ENCODE data around the gene HSPA1L. TPM values are rescaled to one million over a fixed set of nuclear protein-coding genes. Genes with fewer than 3 reads are reported as not detected.

Gene HSPA1L
- total RNA-seq, 2 donors from 2014 or later = 0.33 to 1.0 TPM

GRCh38 chr6:31851485-31851832, 36.4 kb upstream of the HSPA1L start:
- intact Hi-C loops (cut with DNase I) = no loop called here
- Histone ChIP-seq H3K27ac (no peak overlapping the region), H3K9me3 (no peaks in the 10 kb centered on the region), H3K27me3 (no peaks in the 10 kb centered on the region), H3K4me1 (no peaks in the 10 kb centered on the region), H3K4me3 (no peak overlapping the region), H3K36me3 (replicated peaks in 1 of 2; ENCODE audit: insufficient read depth in 1 of 2, low read depth in 2 of 2) (no peaks in the 10 kb centered on the region)
- no peak for ATAC-seq
- TF ChIP-seq CTCF (IDR thresholded peaks at IDR 0.05) (no peak), POLR2A (IDR thresholded peaks at IDR 0.05) (no peak)
- WGBS, 2 donors = 35 to 48% methylated on average over 2 of the region's 2 CpGs
- DNase-seq = no peak

GRCh38 chr6:31850765-31851484, 35.8 kb upstream of the HSPA1L start:
- no peak overlapping the region for H3K4me3 ChIP-seq
- no peak for TF ChIP-seq CTCF (IDR thresholded peaks at IDR 0.05)
- no peak for TF ChIP-seq POLR2A (IDR thresholded peaks at IDR 0.05)
- H3K27ac ChIP-seq = no peak overlapping the region
- 92 to 96% methylated on average over 2 of the region's 2 CpGs for WGBS, 2 donors
- H3K27me3 ChIP-seq = no peaks in the 10 kb centered on the region
- H3K4me1 ChIP-seq = no peaks in the 10 kb centered on the region
- no peaks in the 10 kb centered on the region for H3K36me3 ChIP-seq (replicated peaks in 1 of 2; ENCODE audit: insufficient read depth in 1 of 2, low read depth in 2 of 2)
- H3K9me3 ChIP-seq = no peaks in the 10 kb centered on the region
- intact Hi-C loops (cut with DNase I) = no loop called here
- DNase-seq (no peak), ATAC-seq (no peak)

DNA sequence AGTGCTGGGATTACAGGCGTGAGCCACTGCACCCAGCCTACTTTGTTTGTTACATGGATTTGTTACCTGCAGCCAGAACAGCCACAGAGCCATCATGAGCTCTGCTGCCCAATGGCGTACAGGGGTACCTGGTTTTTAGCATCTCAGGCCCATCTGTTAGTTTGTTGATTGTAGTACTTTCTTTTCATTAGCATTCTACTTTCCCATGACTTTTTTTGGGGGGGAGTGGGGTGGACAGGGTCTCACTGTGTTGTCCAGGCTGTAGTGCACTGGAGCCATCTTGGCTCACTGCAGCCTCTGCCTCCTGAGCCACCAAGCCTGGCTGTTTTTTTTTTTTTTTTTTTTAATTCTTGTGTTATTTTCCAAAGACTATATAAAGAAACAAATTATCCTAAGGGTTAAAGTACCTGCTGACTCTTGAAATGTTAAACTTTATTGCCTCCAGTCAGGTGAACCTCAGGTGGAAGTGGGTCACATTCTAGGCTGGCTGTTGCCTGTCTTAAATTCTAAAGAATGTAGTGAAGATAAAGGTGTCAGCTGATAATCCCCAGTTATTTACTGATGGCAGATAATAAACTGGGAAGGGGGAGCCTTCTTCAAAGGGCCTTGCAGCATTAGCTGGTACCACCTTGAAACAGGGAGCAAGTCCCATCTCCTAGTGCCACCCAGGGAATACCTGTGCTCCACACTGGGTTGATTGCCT, 32.3 kb upstream of the HSPA1L start:
- Histone ChIP-seq H3K27me3 (no peaks in the 10 kb centered on the region), H3K27ac (no peak overlapping the region), H3K9me3 (no peaks in the 10 kb centered on the region), H3K36me3 (replicated peaks in 1 of 2; ENCODE audit: insufficient read depth in 1 of 2, low read depth in 2 of 2) (no peaks in the 10 kb centered on the region), H3K4me3 (no peak overlapping the region), H3K4me1 (no peaks in the 10 kb centered on the region)
- ATAC-seq (no peak), DNase-seq (no peak)
- WGBS, 2 donors = 93 to 94% methylated on average over 2 of the region's 2 CpGs
- no peak for TF ChIP-seq CTCF (IDR thresholded peaks at IDR 0.05)
- no peak for TF ChIP-seq POLR2A (IDR thresholded peaks at IDR 0.05)
- intact Hi-C loops (cut with DNase I) = no loop called here

DNA sequence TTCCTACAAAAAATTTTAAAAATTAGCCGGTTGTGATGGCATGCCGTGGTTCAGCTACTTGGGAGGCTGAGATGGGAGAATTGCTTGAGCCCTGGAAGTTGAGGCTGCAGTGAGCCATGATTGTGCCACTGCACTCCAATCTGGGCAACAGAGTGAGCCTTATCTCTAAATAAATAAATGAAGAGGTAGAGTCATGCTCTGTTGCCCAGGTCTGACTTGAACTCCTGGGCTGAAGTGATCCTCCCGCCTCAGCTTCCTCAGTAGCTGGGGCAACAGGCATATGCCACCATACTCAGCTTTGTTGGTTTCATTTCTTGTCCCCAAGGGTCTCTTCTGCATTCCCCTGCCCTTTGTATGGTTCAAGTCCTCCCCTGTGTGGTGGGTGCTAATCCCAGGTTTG, 29.4 kb upstream of the HSPA1L start:
- intact Hi-C loops (cut with DNase I) = no loop called here
- H3K4me1 ChIP-seq = no peaks in the 10 kb centered on the region
- ATAC-seq (no peak), DNase-seq (no peak)
- H3K36me3 ChIP-seq (replicated peaks in 1 of 2; ENCODE audit: insufficient read depth in 1 of 2, low read depth in 2 of 2) = peaks cover 6 to 8% of the 10 kb centered on the region in 2 donors
- TF ChIP-seq POLR2A (IDR thresholded peaks at IDR 0.05) (no peak), CTCF (IDR thresholded peaks at IDR 0.05) (no peak)
- no peaks in the 10 kb centered on the region for H3K9me3 ChIP-seq
- WGBS, 2 donors = 84 to 100% methylated on average over 3 of the region's 3 CpGs
- H3K4me3 ChIP-seq = no peak overlapping the region
- H3K27ac ChIP-seq = no peak overlapping the region
- H3K27me3 ChIP-seq = no peaks in the 10 kb centered on the region

Data from body of pancreas (tissue), 4 donors.